Mammary epithelial cell (primary cell): ENCODE data around the gene RFPL3.

Experiments used
- EZH2 ChIP-seq: IDR thresholded peaks from 2 replicates; pipeline ENCODE4 v1.6.1; 2012; ENCODE audit warnings: low read length, inconsistent platforms, borderline replicate concordance
- TF ChIP-seq, protein P1 (sequence below), 2 donors: IDR thresholded peaks in 1 of 2; conservative IDR thresholded peaks in 1 of 2; 2 replicates each; pipeline ENCODE4 v1.5.1; 2011 to 2012; ENCODE audit warnings: inconsistent platforms in 2 of 2, low read length in 2 of 2, mild to moderate bottlenecking in 2 of 2, control low read depth in 1 of 2, low read depth in 1 of 2; ENCODE audit not compliant: insufficient read depth in 1 of 2; ENCODE audit errors: extremely low read depth in 1 of 2

DNA sequence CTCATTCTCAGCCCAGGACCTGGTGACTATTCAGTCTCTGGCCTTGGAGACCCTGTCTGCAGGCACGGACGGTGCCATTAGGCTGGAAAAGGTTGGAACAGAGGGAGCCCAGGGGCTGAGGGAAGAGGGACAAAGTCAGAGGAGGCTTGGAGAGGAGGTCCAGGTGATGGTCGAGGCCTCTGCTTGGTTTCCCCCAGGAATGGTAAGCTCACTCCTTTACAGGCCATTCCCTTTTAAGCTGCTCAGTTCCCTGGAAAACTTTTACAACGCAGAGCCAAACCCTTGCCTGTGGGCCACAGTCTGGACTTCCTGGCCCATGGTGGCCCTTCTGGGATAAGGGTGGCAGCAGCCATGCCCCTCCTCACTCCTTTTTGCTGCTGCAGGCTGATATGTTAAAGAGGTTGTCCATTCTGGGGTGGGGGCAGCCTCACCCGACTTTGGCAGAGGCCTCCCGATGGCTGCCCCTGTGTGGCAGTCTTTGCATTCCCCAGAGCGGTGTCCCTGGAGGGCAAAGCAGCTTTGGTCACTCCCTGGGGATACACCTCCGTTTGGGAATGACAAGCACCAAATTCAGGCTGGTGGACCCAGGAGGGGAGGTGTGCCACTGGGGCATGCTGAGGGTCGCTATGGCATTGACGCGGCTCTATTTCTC is 34.0 kb upstream of the RFPL3 start:
- TF ChIP-seq, protein P1, sequence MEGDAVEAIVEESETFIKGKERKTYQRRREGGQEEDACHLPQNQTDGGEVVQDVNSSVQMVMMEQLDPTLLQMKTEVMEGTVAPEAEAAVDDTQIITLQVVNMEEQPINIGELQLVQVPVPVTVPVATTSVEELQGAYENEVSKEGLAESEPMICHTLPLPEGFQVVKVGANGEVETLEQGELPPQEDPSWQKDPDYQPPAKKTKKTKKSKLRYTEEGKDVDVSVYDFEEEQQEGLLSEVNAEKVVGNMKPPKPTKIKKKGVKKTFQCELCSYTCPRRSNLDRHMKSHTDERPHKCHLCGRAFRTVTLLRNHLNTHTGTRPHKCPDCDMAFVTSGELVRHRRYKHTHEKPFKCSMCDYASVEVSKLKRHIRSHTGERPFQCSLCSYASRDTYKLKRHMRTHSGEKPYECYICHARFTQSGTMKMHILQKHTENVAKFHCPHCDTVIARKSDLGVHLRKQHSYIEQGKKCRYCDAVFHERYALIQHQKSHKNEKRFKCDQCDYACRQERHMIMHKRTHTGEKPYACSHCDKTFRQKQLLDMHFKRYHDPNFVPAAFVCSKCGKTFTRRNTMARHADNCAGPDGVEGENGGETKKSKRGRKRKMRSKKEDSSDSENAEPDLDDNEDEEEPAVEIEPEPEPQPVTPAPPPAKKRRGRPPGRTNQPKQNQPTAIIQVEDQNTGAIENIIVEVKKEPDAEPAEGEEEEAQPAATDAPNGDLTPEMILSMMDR (conservative IDR thresholded peaks at IDR 0.05 in 1 of 2, IDR thresholded peaks at IDR 0.05 in 1 of 2; ENCODE audit: extremely low read depth in 1 of 2, insufficient read depth in 1 of 2, low read depth in 1 of 2, low read length in 2 of 2), result no peak
- no peak for TF ChIP-seq EZH2
